Upper lobe of left lung (tissue), 6 donors: Measurements from ENCODE around the gene SPTB. TPM values are rescaled to one million over a fixed set of nuclear protein-coding genes. Genes with fewer than 3 reads are reported as not detected.
A peak's percentile ranks its signal among the peaks of the same experiment; 100 is the strongest.

ENCODE experiments used
- ATAC-seq, 2 donors: fragments of 200-7000 bp; cut with Tn5 transposase; one replicate each; pipeline ENCODE4 v1.9.1; 2022; ENCODE audit warnings: mild to moderate bottlenecking in 2 of 2, moderate library complexity in 2 of 2; ENCODE audit not compliant: low FRiP score in 2 of 2
- DNase-seq, 2 donors: peaks; one replicate each; pipeline ENCODE4 v3.0.0-alpha.2; 2019 to 2020
- H3K27ac ChIP-seq, 4 donors: fragments of 200-600 bp; sonication (generic); one replicate each; pipeline ENCODE4 v1.5.1; 2016 to 2019
- H3K27me3 ChIP-seq, 4 donors: fragments of 200-600 bp; sonication (generic); one replicate each; pipeline ENCODE4 v1.5.1; 2017 to 2019
- H3K36me3 ChIP-seq, 4 donors: fragments of 200-600 bp; sonication (generic); one replicate each; pipeline ENCODE4 v1.5.1; 2016 to 2019
- H3K4me1 ChIP-seq, 4 donors: fragments of 200-600 bp; sonication (generic); one replicate each; pipeline ENCODE4 v1.5.1; 2018 to 2019
- H3K4me3 ChIP-seq, 4 donors: fragments of 200-600 bp; sonication (generic); one replicate each; pipeline ENCODE4 v1.5.1; 2017 to 2019; ENCODE audit warnings: mild to moderate bottlenecking in 2 of 4, moderate library complexity in 1 of 4
- H3K9me3 ChIP-seq, 4 donors: fragments of 200-600 bp; sonication (generic); one replicate each; pipeline ENCODE4 v1.5.1; 2018 to 2019
- CTCF ChIP-seq, 6 experiments: fragments of 450-650 bp in 4 of 6; fragments of 200-600 bp in 2 of 6; sonication (generic) in 2 of 6; IDR thresholded peaks; one replicate each; pipeline ENCODE4 v1.5.1; 2016 to 2019; ENCODE audit warnings: antibody characterized with exemption in 6 of 6
- EP300 ChIP-seq, 4 donors: sonication (generic); formaldehyde crosslinking; IDR thresholded peaks; one replicate each; pipeline ENCODE4 v1.5.1; 2017; ENCODE audit warnings: antibody characterized with exemption in 4 of 4, control low read depth in 2 of 4
- POLR2A ChIP-seq, 4 donors: fragments of 450-650 bp; IDR thresholded peaks; one replicate each; pipeline ENCODE4 v1.5.1; 2016 to 2017; ENCODE audit warnings: antibody characterized with exemption in 4 of 4, mild to moderate bottlenecking in 2 of 4
- POLR2AphosphoS5 ChIP-seq, 2 donors: sonication (generic); formaldehyde crosslinking; IDR thresholded peaks; one replicate each; pipeline ENCODE4 v1.5.1; 2017; ENCODE audit warnings: antibody characterized with exemption in 2 of 2
- WGBS, 2 donors: methylation state at CpG; one replicate each; pipeline ENCODE4 v1.1.5; 2017 to 2018; 5-methylcytosine and 5-hydroxymethylcytosine counted together
- total RNA-seq, 6 donors: library from RNA; depleted of rRNA in 4 of 6; stranded (reverse); fragments of >200 nt in 4 of 6; gene quantifications; one replicate each; pipeline versions ENCODE4 v1.1.0 to v1.2.1, GENCODE V29; 2016 to 2021
- donor health status: DM: no; HTN: no; CAD: no; lungs with moderate emphysema.
- donor health status: DM: no; HTN: yes; CAD: no; lungs with severe emphysema.

Gene SPTB
- total RNA-seq, 6 donors from 2014 or later = 2.1 to 3.3 (median 2.7) TPM

DNA sequence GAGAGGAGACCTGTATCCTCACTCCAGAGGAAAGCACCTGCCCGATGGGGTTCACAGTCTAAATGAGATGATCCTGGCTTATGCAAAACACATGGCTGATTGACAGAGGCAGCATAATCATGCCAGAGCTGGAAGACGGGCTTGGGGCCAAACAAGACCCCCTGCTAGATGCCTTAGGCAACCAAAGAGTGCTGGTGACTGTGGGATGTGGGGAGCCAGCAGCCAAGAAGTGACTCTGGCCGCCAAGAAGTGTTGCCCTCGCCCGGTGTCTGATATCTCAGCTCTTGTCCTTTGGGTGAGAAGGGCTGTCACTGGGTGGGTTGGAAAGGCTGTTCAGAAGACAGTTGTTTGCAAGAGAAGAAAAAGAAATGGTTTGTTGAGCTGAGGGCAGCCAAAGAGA lies 118.8 kb downstream of the SPTB start:
- Histone ChIP-seq H3K9me3 (no peaks in the 10 kb centered on the region), H3K4me1 (peaks cover 20 to 50% (median 32%) of the 10 kb centered on the region in 4 donors), H3K27ac (no peak overlapping the region), H3K27me3 (no peaks in the 10 kb centered on the region), H3K4me3 (no peak overlapping the region), H3K36me3 (no peaks in the 10 kb centered on the region)
- ATAC-seq (no peak), DNase-seq (no peak)
- TF ChIP-seq CTCF (IDR thresholded peaks at IDR 0.05) (no peak), POLR2AphosphoS5 (IDR thresholded peaks at IDR 0.05) (no peak), EP300 (IDR thresholded peaks at IDR 0.05) (no peak), POLR2A (IDR thresholded peaks at IDR 0.05) (no peak)
- 69 to 77% methylated on average over 5 of the region's 5 CpGs for WGBS, 2 donors

- ATAC-seq (no peak), DNase-seq (peak in 1 of 2 donors; percentile 71)
- WGBS, 2 donors = 60 to 74% methylated on average over 8 of the region's 8 CpGs
- Histone ChIP-seq H3K27me3 (no peaks in the 10 kb centered on the region), H3K4me3 (no peak overlapping the region), H3K36me3 (no peaks in the 10 kb centered on the region), H3K4me1 (peaks cover 20 to 50% (median 32%) of the 10 kb centered on the region in 4 donors), H3K27ac (no peak overlapping the region), H3K9me3 (no peaks in the 10 kb centered on the region)
- TF ChIP-seq CTCF (IDR thresholded peaks at IDR 0.05) = peak; percentile 41 to 59 (median 54)
- TF ChIP-seq POLR2A (IDR thresholded peaks at IDR 0.05) = no peak
Observed at GRCh38 chr14:64760146-64760755, 119.5 kb downstream of the SPTB start.

DNA sequence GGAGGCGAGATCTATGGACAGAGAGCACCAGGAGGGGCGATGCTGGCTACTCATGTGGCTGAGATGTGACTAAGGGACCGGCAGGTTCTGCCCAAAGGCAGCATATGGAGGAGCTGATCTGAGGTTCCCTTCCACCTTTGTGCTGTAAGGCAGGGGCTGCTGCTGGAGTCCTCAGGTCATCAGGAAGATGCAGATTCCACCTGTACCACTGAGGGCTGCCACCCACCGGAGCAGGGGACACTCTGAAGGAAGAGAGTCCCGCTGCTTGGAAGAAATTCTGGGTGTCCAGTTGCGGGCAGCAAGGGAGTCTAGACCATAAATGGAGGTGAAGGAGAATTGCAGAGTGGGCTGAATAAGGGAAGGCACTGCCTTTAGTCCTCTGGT lies 120.2 kb downstream of the SPTB start:
- H3K4me3 ChIP-seq = no peak overlapping the region
- H3K9me3 ChIP-seq = no peaks in the 10 kb centered on the region
- H3K36me3 ChIP-seq = no peaks in the 10 kb centered on the region
- peaks cover 20 to 45% (median 30%) of the 10 kb centered on the region in 4 donors for H3K4me1 ChIP-seq
- H3K27ac ChIP-seq = no peak overlapping the region
- TF ChIP-seq CTCF (IDR thresholded peaks at IDR 0.05) = no peak
- TF ChIP-seq POLR2A (IDR thresholded peaks at IDR 0.05) = no peak
- TF ChIP-seq POLR2AphosphoS5 (IDR thresholded peaks at IDR 0.05) = no peak
- TF ChIP-seq EP300 (IDR thresholded peaks at IDR 0.05) = no peak
- DNase-seq (no peak), ATAC-seq (no peak)
- H3K27me3 ChIP-seq = no peaks in the 10 kb centered on the region
- 96 to 100% methylated on average over 3 to 6 of the region's 6 CpGs for WGBS, 2 donors

GRCh38 chr14:64758691-64759554 lies 120.8 kb downstream of the SPTB start:
- peak in 1 of 2 donors; percentile 69 for ATAC-seq
- Histone ChIP-seq H3K4me3 (no peak overlapping the region), H3K4me1 (peaks cover 20 to 39% (median 25%) of the 10 kb centered on the region in 4 donors), H3K27me3 (no peaks in the 10 kb centered on the region), H3K9me3 (no peaks in the 10 kb centered on the region), H3K27ac (peak overlapping the region in 1 of 4 donors; percentile 53), H3K36me3 (no peaks in the 10 kb centered on the region)
- no peak for DNase-seq
- TF ChIP-seq EP300 (IDR thresholded peaks at IDR 0.05) = no peak
- TF ChIP-seq CTCF (IDR thresholded peaks at IDR 0.05) = no peak
- no peak for TF ChIP-seq POLR2AphosphoS5 (IDR thresholded peaks at IDR 0.05)
- no peak for TF ChIP-seq POLR2A (IDR thresholded peaks at IDR 0.05)
- 66 to 73% methylated on average over 5 to 7 of the region's 7 CpGs for WGBS, 2 donors
